Immature natural killer cell (primary cell): ENCODE data around the gene LONP2. TPM values are rescaled to one million over a fixed set of nuclear protein-coding genes. Genes with fewer than 3 reads are reported as not detected.
"Not testable (repeated sequence)": the region's sequence is repeated elsewhere in the genome, so short reads cannot be mapped to it uniquely, and the experiment has no call there.

ENCODE experiments used
- DNase-seq, 3 donors: peaks; one replicate each; pipeline ENCODE4 v3.0.0; 2022; ENCODE audit warnings: mixed read lengths in 1 of 3
- H3K27ac Mint-ChIP-seq, 6 donors: one replicate each; pipeline ENCODE4 v1.8.0; 2020; ENCODE audit warnings: mixed read lengths in 6 of 6, mild to moderate bottlenecking in 5 of 6, inconsistent platforms in 4 of 6, moderate library complexity in 3 of 6
- H3K27me3 Mint-ChIP-seq, 3 donors: one replicate each; pipeline ENCODE4 v1.8.0; 2020 to 2021; ENCODE audit warnings: low read depth in 3 of 3, mild to moderate bottlenecking in 3 of 3, mixed read lengths in 3 of 3, moderate library complexity in 3 of 3, inconsistent platforms in 1 of 3
- H3K36me3 Mint-ChIP-seq, 3 donors: one replicate each; pipeline ENCODE4 v1.8.0; 2020; ENCODE audit warnings: mixed read lengths in 3 of 3, inconsistent platforms in 2 of 3, mild to moderate bottlenecking in 2 of 3
- H3K4me1 Mint-ChIP-seq, 2 donors: one replicate each; pipeline ENCODE4 v1.8.0; 2020; ENCODE audit warnings: inconsistent platforms in 2 of 2, mild to moderate bottlenecking in 2 of 2, mixed read lengths in 2 of 2, moderate library complexity in 1 of 2
- H3K4me3 Mint-ChIP-seq, 5 donors: one replicate each; pipeline ENCODE4 v1.8.0; 2020; ENCODE audit warnings: mild to moderate bottlenecking in 5 of 5, mixed read lengths in 5 of 5, inconsistent platforms in 3 of 5, moderate library complexity in 3 of 5
- H3K9me3 Mint-ChIP-seq, 6 donors: one replicate each; pipeline ENCODE4 v1.8.0; 2020; ENCODE audit warnings: mild to moderate bottlenecking in 6 of 6, mixed read lengths in 6 of 6, inconsistent platforms in 4 of 6, moderate library complexity in 3 of 6
- polyA plus RNA-seq, 3 donors: library from polyadenylated mRNA; unstranded; fragments of 300-500 nt; fragmentation: Illumina TruSeq; gene quantifications; one replicate each; pipeline ENCODE4 v1.2.3, GENCODE V29; 2021

Gene LONP2
- polyA plus RNA-seq, 3 donors from 2014 or later, result 9.7 to 32.4 (median 17.6) TPM

- DNase-seq, result no peak
- Mint-ChIP-seq H3K27ac (peak overlapping the region in 1 of 6 donors; percentile 28), H3K4me1 (no peaks in the 10 kb centered on the region), H3K27me3 (no peaks in the 10 kb centered on the region), H3K4me3 (no peak overlapping the region), H3K36me3 (no peaks in the 10 kb centered on the region), H3K9me3 (no peaks in the 10 kb centered on the region)
Observed at GRCh38 chr16:48394355-48394703, 150.2 kb downstream of the LONP2 start.

- H3K9me3 Mint-ChIP-seq, result no peaks in the 10 kb centered on the region
- DNase-seq, result no peak
- H3K27ac Mint-ChIP-seq, result no peak overlapping the region
Observed at GRCh38 chr16:48395375-48395774, 151.3 kb downstream of the LONP2 start.

GRCh38 chr16:48402547-48402946 lies 158.4 kb downstream of the LONP2 start:
- H3K27ac Mint-ChIP-seq, H3K36me3 Mint-ChIP-seq: not testable (repeated sequence)

More at GRCh38 chr16:48395375-48395774, 151.3 kb downstream of the LONP2 start:
- no peaks in the 10 kb centered on the region for H3K4me1 Mint-ChIP-seq
- no peaks in the 10 kb centered on the region for H3K36me3 Mint-ChIP-seq
- H3K27me3 Mint-ChIP-seq, result no peaks in the 10 kb centered on the region
- no peak overlapping the region for H3K4me3 Mint-ChIP-seq

GRCh38 chr16:48405153-48405552 lies 161.1 kb downstream of the LONP2 start:
- H3K4me1 Mint-ChIP-seq, result peaks cover 6 to 8% of the 10 kb centered on the region in 2 donors
- H3K9me3 Mint-ChIP-seq, result no peaks in the 10 kb centered on the region
- peaks cover 0 to 5% (median 0%) of the 10 kb centered on the region in 3 donors for H3K27me3 Mint-ChIP-seq
- no peak overlapping the region for H3K4me3 Mint-ChIP-seq
- DNase-seq, result no peak
- H3K27ac Mint-ChIP-seq, result peak overlapping the region in 1 of 6 donors; percentile 21
- H3K36me3 Mint-ChIP-seq, result no peaks in the 10 kb centered on the region

More at GRCh38 chr16:48402547-48402946, 158.4 kb downstream of the LONP2 start:
- not testable (repeated sequence) for H3K27me3 Mint-ChIP-seq, H3K4me3 Mint-ChIP-seq, H3K9me3 Mint-ChIP-seq, DNase-seq, H3K4me1 Mint-ChIP-seq

- no peaks in the 10 kb centered on the region for H3K9me3 Mint-ChIP-seq
- no peaks in the 10 kb centered on the region for H3K36me3 Mint-ChIP-seq
- peaks cover 6 to 8% of the 10 kb centered on the region in 2 donors for H3K4me1 Mint-ChIP-seq
- no peak for DNase-seq
- no peak overlapping the region for H3K4me3 Mint-ChIP-seq
- no peak overlapping the region for H3K27ac Mint-ChIP-seq
- H3K27me3 Mint-ChIP-seq, result peaks cover 0 to 5% (median 0%) of the 10 kb centered on the region in 3 donors
Observed at GRCh38 chr16:48405907-48406306, 161.8 kb downstream of the LONP2 start.

Other genes with a start within 250 kb of the LONP2 start
- not detected for gene ABCC12, start 88.3 kb upstream of the LONP2 start, polyA plus RNA-seq
- under 1 TPM in 1 of 3 donors, not detected in 2; 0.07 TPM for gene ABCC11, start 3.2 kb downstream of the LONP2 start, polyA plus RNA-seq
- 10 to 100 TPM in 1 of 3 donors, 1 to 10 TPM in 2; 7.0 to 11.0 (median 8.6) TPM for gene SIAH1, start 141.1 kb downstream of the LONP2 start, polyA plus RNA-seq